NCI-H524 (cell line): Measurements from ENCODE around the gene C5orf63.
"Not testable (repeated sequence)": the region's sequence is repeated elsewhere in the genome, so short reads cannot be mapped to it uniquely, and the experiment has no call there.

ENCODE experiments used
- DNase-seq, 2 experiments: peaks; one replicate each; lab custom pipeline; 2025; lab: John Stamatoyannopoulos, UW

Gene C5orf63

DNA sequence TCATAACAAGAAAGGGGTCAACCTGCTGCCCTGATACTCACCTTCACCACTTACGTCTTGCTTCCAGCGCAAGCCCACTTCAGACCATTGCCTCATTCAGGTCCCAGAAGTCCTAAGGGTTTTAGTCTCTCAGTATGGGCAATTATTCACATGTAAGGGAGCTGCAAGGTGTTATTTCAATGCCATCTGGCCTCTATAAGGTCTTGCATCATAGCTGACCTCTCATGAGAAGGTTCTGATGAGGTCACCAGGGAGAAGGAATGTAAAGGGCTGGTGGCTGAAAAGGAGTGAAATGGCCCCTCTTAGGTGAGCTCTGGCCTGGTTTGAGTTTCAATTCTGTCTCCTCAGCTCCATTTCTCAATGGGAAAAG, 41.5 kb downstream of the C5orf63 start:
- peak in 1 of 2 experiments; percentile 15 for DNase-seq

GRCh38 chr5:127031147-127031862, 42.0 kb downstream of the C5orf63 start:
- DNase-seq: no peak

- peak; percentile 83 to 95 for DNase-seq
Measured at GRCh38 chr5:127030259-127031146, 42.8 kb downstream of the C5orf63 start, which contains the start of gene MARCHF3. Gene MARCHF3 (minus strand): TSS chr5:127030558. CDS start chr5:126918171, 112,387 bp downstream.

- peak; percentile 53 for DNase-seq
Measured at GRCh38 chr5:127029581-127030258, 43.6 kb downstream of the C5orf63 start.

DNA sequence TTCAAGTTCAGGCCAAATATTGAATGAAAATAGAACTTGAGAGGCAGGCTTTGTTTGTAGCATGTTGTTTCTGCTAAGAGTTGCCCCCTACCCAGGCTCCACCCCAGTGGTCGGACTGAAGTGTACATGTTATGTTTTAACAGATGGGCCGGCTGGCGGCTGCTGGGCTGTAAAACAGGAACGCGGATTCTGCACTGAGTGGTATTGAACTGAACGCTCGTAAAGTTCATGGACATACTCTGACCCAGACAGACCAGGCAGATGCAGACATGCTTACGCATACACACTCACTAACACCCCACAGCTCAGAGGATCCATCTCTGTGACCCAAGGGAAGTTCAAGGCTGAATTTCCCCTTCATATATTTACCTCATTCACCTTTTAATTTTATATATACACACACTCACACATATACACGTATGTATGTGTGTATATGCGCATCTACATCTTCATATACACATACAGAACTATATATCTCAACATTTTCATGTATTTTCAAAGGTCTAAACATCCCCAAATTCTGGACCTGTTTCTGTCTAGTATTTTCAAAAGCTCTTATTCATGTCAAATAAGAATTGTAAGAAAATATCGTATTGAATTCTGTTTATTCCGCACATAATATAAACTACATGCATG, 44.4 kb downstream of the C5orf63 start:
- peak; percentile 53 to 77 for DNase-seq

DNA sequence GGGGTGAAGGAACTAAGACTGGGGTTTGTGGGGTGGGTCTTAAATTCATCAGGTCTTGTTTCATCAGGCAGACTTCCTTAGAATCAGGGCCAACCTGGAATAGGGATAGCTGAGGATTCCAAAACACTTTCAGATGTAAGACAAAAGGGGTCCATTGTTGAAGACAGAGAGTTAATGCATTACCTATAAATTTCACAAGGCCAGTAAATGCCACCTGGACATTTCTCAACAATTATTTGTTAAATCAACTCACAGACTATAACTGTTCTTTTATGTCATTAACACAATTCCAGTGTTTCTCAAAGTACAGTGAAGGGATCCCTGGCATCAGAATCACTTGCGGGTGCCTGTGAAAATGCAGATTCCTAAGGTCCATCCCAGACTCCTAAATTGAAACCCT, 45.8 kb downstream of the C5orf63 start:
- DNase-seq: no peak

DNA sequence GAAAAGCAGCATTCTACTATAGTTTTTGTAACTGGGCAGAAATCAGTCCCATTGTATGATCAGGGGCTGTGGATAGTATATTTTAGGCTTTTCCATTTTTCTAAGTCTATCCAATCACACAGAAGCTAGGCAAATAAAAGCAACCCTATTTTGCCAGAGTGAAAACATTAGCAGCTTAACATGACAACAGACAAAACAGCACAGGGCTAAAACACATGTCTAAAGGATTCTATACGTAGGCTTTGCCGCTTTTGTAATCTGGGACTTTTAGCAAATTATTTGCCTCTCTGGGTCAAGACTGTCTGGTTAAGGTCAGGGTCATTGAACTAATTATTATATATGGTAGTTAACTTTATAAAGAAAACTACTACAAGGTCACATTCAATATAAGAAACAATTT, 47.1 kb downstream of the C5orf63 start:
- DNase-seq: no peak

- DNase-seq: no peak
Measured at GRCh38 chr5:127025467-127025866, 47.8 kb downstream of the C5orf63 start.

GRCh38 chr5:127024821-127025220, 48.5 kb downstream of the C5orf63 start:
- DNase-seq: no peak

- DNase-seq: not testable (repeated sequence)
Measured at GRCh38 chr5:127023552-127024191, 49.6 kb downstream of the C5orf63 start.

DNA sequence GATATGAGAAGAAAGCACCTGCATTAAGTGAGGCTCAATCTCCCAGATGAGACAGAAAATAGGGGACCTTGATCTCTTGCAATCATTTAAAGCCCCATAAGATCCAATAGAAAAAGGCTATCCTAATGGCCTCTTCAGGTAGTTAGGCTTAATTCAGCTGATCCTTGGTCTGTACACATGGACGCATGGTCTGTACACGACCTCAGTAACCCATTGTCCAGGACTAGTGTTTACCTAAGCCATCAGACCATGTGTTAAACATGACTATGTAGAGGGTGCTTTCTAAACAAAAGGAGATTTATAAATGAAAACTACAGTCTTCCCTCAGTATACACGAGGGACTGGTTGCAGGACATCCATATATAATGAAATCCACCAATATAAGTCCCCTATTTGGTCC, 50.5 kb downstream of the C5orf63 start:
- no peak for DNase-seq

GRCh38 chr5:127019928-127020327, 53.4 kb downstream of the C5orf63 start:
- peak; percentile 92 to 98 for DNase-seq

GRCh38 chr5:127016722-127017121, 56.6 kb downstream of the C5orf63 start:
- DNase-seq: not testable (repeated sequence)

DNA sequence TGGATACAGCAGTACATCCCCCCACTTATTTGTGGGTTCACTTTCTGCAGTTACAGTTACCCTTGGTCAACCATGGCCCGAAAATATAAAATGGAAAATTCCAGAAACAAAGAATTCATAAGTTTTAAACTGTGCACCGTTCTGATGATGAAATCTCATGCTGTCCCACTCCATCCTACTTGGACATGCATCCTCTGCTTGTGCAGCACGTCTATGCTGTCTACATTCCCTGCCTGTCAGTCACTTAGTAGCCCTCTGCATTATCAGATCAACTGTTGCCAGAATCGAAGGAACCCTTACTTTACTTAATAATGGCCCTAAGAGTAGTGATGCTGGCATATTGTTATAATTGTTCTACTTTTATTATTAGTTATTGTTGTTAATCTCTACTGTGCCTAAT, 57.6 kb downstream of the C5orf63 start:
- no peak for DNase-seq

DNA sequence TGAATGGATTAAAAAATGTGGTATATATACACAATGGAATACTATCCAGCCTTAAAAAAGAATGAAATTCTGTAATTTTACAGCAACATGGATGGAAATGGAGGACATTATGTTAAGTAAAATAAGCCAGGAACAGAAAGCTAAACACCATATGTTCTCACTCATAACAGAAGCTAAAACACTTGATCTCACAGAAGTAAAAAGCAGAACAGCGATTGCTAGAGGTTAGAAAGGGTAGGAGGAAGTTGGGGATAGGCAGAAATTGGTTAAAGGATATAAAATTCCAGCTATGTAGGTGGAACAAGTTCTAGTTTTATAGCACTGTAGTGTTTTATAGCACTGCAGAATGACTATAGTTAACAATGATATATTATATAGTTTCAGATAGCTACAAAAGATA, 58.7 kb downstream of the C5orf63 start:
- peak in 1 of 2 experiments; percentile 42 for DNase-seq

- DNase-seq: no peak
Measured at GRCh38 chr5:127013407-127013806, 59.9 kb downstream of the C5orf63 start.

- no peak for DNase-seq
Measured at GRCh38 chr5:127012916-127013315, 60.4 kb downstream of the C5orf63 start.

DNA sequence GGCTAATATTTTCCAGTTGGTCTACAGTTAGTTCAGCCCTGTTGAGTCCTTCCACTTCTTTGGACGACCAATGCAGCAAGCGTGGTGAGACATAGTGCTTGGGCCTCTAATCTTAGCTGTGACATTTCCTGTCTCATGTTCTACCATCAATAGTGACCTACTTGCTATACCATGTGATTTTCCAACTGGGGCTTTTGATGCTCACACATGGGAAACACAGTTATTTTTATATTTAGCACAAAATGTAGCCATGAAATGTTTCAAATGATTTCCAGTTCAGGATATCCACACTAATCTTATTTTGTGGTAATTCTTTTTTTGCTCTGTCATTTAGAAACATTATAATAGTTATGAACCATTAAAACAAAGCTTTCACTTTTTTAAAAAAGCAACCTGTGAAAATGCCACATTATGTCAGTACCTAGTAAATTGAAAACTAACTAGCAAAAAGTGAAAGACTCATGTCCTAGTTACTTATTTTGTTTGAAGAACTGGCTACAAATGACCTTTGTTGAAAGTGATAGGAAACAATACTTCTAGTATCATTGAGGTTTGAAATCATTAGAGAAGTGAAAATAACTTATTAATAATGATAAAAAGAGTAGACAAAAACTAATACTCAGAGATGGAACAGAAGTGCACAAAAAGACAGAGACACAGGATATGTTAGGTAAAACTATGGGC, 61.2 kb downstream of the C5orf63 start:
- DNase-seq: no peak

DNA sequence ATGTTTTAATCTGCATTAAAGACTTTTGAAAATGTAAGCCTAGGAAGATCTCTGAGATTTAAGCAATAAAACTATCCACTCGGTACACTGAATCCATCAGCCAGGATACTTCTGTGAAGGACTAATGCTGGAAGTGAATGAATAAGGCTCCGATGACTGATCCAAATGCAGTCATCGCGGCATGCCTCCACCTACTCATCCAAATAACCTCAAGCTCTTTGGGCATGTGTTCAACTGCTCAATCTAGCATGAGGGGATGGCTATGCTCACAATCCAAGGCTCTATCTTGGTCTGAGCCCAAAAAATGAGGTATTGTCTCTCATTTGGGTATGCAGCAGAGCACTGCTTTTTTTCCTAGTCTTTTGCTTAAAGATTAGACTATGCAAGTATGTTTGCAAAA, 62.1 kb downstream of the C5orf63 start:
- DNase-seq: no peak

DNA sequence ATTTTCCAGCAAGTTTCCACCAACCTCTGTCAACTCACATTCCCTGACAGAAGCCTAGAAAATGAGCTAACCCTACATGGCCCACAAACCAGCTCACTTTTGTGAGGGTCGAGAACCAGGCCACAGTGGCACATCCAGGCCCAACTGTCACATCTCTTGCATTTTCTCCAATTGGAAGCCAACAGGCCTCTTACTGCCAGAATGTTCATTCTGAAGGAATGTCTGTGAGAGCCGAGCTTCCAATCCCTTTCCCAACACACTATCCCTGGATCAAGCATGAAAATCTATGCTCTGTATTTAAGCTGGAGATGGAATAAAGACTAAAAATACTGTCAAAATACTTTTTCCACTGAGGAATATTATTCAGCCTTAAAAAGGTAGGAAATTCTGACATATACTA, 62.9 kb downstream of the C5orf63 start:
- DNase-seq: no peak

GRCh38 chr5:127009784-127010183, 63.5 kb downstream of the C5orf63 start:
- no peak for DNase-seq
